CD14-positive monocyte (primary cell): Measurements from ENCODE around the gene HS1BP3. TPM values are rescaled to one million over a fixed set of nuclear protein-coding genes. Genes with fewer than 3 reads are reported as not detected.

ENCODE experiments used
- DNase-seq, 3 donors: peaks; one replicate each; pipeline ENCODE4 v3.0.0-alpha.2; 2011 to 2022
- H2AFZ ChIP-seq: 2 replicates; pipeline ENCODE4 v1.6.0; 2012; ENCODE audit warnings: mild to moderate bottlenecking, low read depth, low read length, inconsistent platforms; ENCODE audit not compliant: insufficient read depth, poor library complexity, severe bottlenecking
- H3K27ac ChIP-seq, 2 donors: 1 replicate in 1 of 2; 2 replicates in 1 of 2; pipeline ENCODE4 v1.5.1; 2012 to 2013; ENCODE audit warnings: low read length in 2 of 2, control low read depth in 1 of 2, inconsistent platforms in 1 of 2, low read depth in 1 of 2, mild to moderate bottlenecking in 1 of 2
- H3K27me3 ChIP-seq, 2 donors: one replicate each; pipeline versions ENCODE4 v1.6.0 to v1.6.1; 2011 to 2013; ENCODE audit warnings: low read length in 2 of 2; ENCODE audit not compliant: control insufficient read depth in 2 of 2, insufficient read depth in 2 of 2
- H3K36me3 ChIP-seq, 2 donors: replicated peaks in 1 of 2; 1 replicate in 1 of 2; 2 replicates in 1 of 2; pipeline versions ENCODE4 v1.5.1 to v1.6.1; 2012 to 2013; ENCODE audit warnings: low read length in 2 of 2, control low read depth in 1 of 2, inconsistent platforms in 1 of 2, mild to moderate bottlenecking in 1 of 2; ENCODE audit not compliant: insufficient read depth in 2 of 2, control insufficient read depth in 1 of 2
- H3K4me1 ChIP-seq, 2 donors: 1 replicate in 1 of 2; 2 replicates in 1 of 2; pipeline versions ENCODE4 v1.5.1 to v1.6.1; 2012 to 2013; ENCODE audit warnings: low read length in 2 of 2, control low read depth in 1 of 2, inconsistent platforms in 1 of 2, mild to moderate bottlenecking in 1 of 2, moderate library complexity in 1 of 2; ENCODE audit not compliant: insufficient read depth in 2 of 2, control insufficient read depth in 1 of 2
- H3K4me2 ChIP-seq: replicated peaks from 2 replicates; pipeline ENCODE3; 2012; ENCODE audit warnings: low read length, moderate library complexity, mild to moderate bottlenecking; ENCODE audit not compliant: poor library complexity, severe bottlenecking; ENCODE audit errors: extremely low read depth
- H3K4me3 ChIP-seq, 3 experiments: fragments of 200-600 bp in 1 of 3; sonication (generic) in 1 of 3; replicated peaks in 1 of 3; 1 replicate in 2 of 3; 2 replicates in 1 of 3; pipeline ENCODE4 v1.5.1; 2011 to 2013; ENCODE audit warnings: low read length in 3 of 3, mild to moderate bottlenecking in 3 of 3, control low read depth in 2 of 3, low read depth in 2 of 3, inconsistent platforms in 1 of 3, moderate library complexity in 1 of 3
- H3K79me2 ChIP-seq: 2 replicates; pipeline ENCODE4 v1.6.0; 2012; ENCODE audit warnings: mild to moderate bottlenecking, control low read depth, inconsistent platforms, low read length, moderate library complexity; ENCODE audit not compliant: insufficient read depth
- H3K9ac ChIP-seq: 2 replicates; pipeline ENCODE4 v1.6.0; 2017; ENCODE audit warnings: low read length, mild to moderate bottlenecking; ENCODE audit not compliant: insufficient read depth, poor library complexity, severe bottlenecking
- H3K9me3 ChIP-seq, 2 donors: replicated peaks in 1 of 2; 1 replicate in 1 of 2; 2 replicates in 1 of 2; pipeline versions ENCODE4 v1.5.1 to v1.6.1; 2012 to 2013; ENCODE audit warnings: low read length in 2 of 2, control low read depth in 1 of 2; ENCODE audit not compliant: control insufficient read depth in 1 of 2, insufficient read depth in 1 of 2
- H4K20me1 ChIP-seq: 2 replicates; pipeline ENCODE4 v1.6.0; 2012; ENCODE audit warnings: mild to moderate bottlenecking, low read length, control low read depth, moderate library complexity; ENCODE audit not compliant: insufficient read depth
- H3K27ac Mint-ChIP-seq, 7 donors: one replicate each; pipeline ENCODE4 v1.8.0; 2020; ENCODE audit warnings: mild to moderate bottlenecking in 7 of 7, mixed read lengths in 7 of 7, moderate library complexity in 6 of 7, inconsistent platforms in 2 of 7
- H3K27me3 Mint-ChIP-seq, 3 donors: one replicate each; pipeline ENCODE4 v1.8.0; 2021 to 2022; ENCODE audit warnings: low read depth in 3 of 3, mild to moderate bottlenecking in 3 of 3, mixed read lengths in 3 of 3, moderate library complexity in 3 of 3, inconsistent platforms in 1 of 3
- H3K36me3 Mint-ChIP-seq, 2 donors: one replicate each; pipeline ENCODE4 v1.8.0; 2020; ENCODE audit warnings: mixed read lengths in 2 of 2, inconsistent platforms in 1 of 2, mild to moderate bottlenecking in 1 of 2
- H3K4me1 Mint-ChIP-seq: one replicate; pipeline ENCODE4 v1.8.0; 2020; ENCODE audit warnings: mild to moderate bottlenecking, mixed read lengths
- H3K4me3 Mint-ChIP-seq, 2 donors: one replicate each; pipeline ENCODE4 v1.8.0; 2020; ENCODE audit warnings: mild to moderate bottlenecking in 2 of 2, mixed read lengths in 2 of 2, moderate library complexity in 1 of 2
- H3K9me3 Mint-ChIP-seq, 7 donors: one replicate each; pipeline ENCODE4 v1.8.0; 2020 to 2022; ENCODE audit warnings: mixed read lengths in 7 of 7, mild to moderate bottlenecking in 6 of 7, moderate library complexity in 6 of 7, inconsistent platforms in 2 of 7
- CTCF ChIP-seq: fragments of 200-600 bp; IDR thresholded peaks from one replicate; pipeline ENCODE4 v1.8.0; 2022; ENCODE audit warnings: antibody characterized with exemption, mild to moderate bottlenecking
- WGBS: methylation state at CpG from one replicate; pipeline ENCODE4 v1.1.5; 2013; ENCODE audit warnings: missing lambda C conversion rate; ENCODE audit not compliant: insufficient coverage; 5-methylcytosine and 5-hydroxymethylcytosine counted together
- intact Hi-C, 2 donors: fragments of 100-400 bp; cut with micrococcal nuclease; formaldehyde crosslinking; loops; one replicate each; pipeline versions ENCODE4 v1.15.0 to v1.15.1; 2023
- polyA plus RNA-seq, 3 donors: library from polyadenylated mRNA; depleted of rRNA in 1 of 3; unstranded in 2 of 3; stranded (reverse) in 1 of 3; fragments of 300-500 nt in 2 of 3; fragments of >200 nt in 1 of 3; fragmentation: Illumina TruSeq in 2 of 3; gene quantifications; 1 replicate in 2 of 3; 2 replicates in 1 of 3; pipeline ENCODE4 v1.2.3, GENCODE V29; 2012 to 2021

Gene HS1BP3
- polyA plus RNA-seq, 3 donors: 45.1 to 48.9 (median 45.4) TPM

DNA sequence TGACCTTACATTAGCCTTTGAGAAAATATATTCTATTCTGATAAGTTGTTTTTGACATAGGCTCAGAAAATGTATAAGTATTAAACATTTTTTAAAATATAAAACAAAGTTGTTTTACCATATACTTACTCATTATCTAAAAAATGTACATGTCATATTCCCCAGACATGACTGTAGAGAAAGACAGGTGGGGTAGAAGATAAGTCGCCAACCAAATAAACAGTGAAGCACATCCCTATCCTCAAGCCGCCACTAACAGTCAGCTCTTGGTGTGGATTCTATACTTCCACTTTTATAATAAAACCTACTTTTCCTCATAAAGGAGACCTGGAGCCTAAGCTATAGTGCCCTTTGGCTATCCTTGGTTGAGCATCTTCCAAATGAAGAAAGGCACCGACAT lies 42.4 kb upstream of the HS1BP3 start:
- Mint-ChIP-seq H3K27ac (peak overlapping the region in 1 of 7 donors; percentile 19), H3K9me3 (peaks cover 0 to 5% (median 0%) of the 10 kb centered on the region in 7 donors), H3K36me3 (peaks cover 9 to 25% of the 10 kb centered on the region in 2 donors), H3K4me3 (no peak overlapping the region), H3K4me1 (no peaks in the 10 kb centered on the region), H3K27me3 (no peaks in the 10 kb centered on the region)
- Histone ChIP-seq H3K9ac (no peak overlapping the region), H3K27me3 (no peaks in the 10 kb centered on the region), H3K27ac (no peak overlapping the region), H3K36me3 (peaks cover 0 to 12% of the 10 kb centered on the region in 2 donors), H3K4me2 (no peak overlapping the region), H3K4me1 (peaks cover 0 to under 1% of the 10 kb centered on the region in 2 donors), H2AFZ (no peak overlapping the region), H3K79me2 (no peaks in the 10 kb centered on the region), H3K4me3 (no peak overlapping the region), H3K9me3 (no peaks in the 10 kb centered on the region), H4K20me1 (no peaks in the 10 kb centered on the region)
- TF ChIP-seq CTCF: no peak
- WGBS: 67% methylated on average over 1 of the region's 3 CpGs
- DNase-seq: no peak
- intact Hi-C loops: no loop called here

- Mint-ChIP-seq H3K4me3 (no peak overlapping the region), H3K4me1 (no peaks in the 10 kb centered on the region), H3K27ac (no peak overlapping the region), H3K27me3 (no peaks in the 10 kb centered on the region), H3K36me3 (peaks cover 14 to 26% of the 10 kb centered on the region in 2 donors), H3K9me3 (peaks cover 0 to 5% (median 0%) of the 10 kb centered on the region in 7 donors)
- Histone ChIP-seq H3K9me3 (no peaks in the 10 kb centered on the region), H3K79me2 (no peaks in the 10 kb centered on the region), H3K27me3 (no peaks in the 10 kb centered on the region), H4K20me1 (no peaks in the 10 kb centered on the region), H3K4me1 (no peaks in the 10 kb centered on the region), H2AFZ (no peak overlapping the region), H3K36me3 (peaks cover 0 to 14% of the 10 kb centered on the region in 2 donors), H3K4me2 (no peak overlapping the region), H3K27ac (no peak overlapping the region), H3K9ac (no peak overlapping the region), H3K4me3 (no peak overlapping the region)
- intact Hi-C loops: no loop called here
- no CpG with 5 or more reads among the region's 2 CpGs for WGBS
- no peak for TF ChIP-seq CTCF
- no peak for DNase-seq
These were observed 41.2 kb upstream of the HS1BP3 start for GRCh38 chr2:20692081-20692480.
